Endothelial cell of umbilical vein (primary cell): ENCODE data around the gene GLRX. TPM values are rescaled to one million over a fixed set of nuclear protein-coding genes. Genes with fewer than 3 reads are reported as not detected.

ENCODE experiments used
- BruUV-seq: library from RNA; stranded (reverse); fragments of 400-500 nt; replicated peaks from 2 replicates; lab custom pipeline; 2021; lab: Mats Ljungman, UMichigan
- CTCF ChIA-PET: fragments of 300-600, 350-600 bp; sonication (Branson Sonifier 250); formaldehyde crosslinking; loops from one replicate; lab custom pipeline; 2021; ENCODE audit warnings: antibody characterized with exemption, inconsistent platforms; lab: Charles Lee
- POLR2A ChIA-PET: fragments of 300-600, 350-600 bp; sonication (Branson Sonifier 250); formaldehyde crosslinking; loops from one replicate; lab custom pipeline; 2021; ENCODE audit warnings: antibody characterized with exemption, inconsistent platforms; lab: Charles Lee
- DNase-seq: peaks from one replicate; pipeline ENCODE4 v3.0.0-alpha.2; 2011; ENCODE audit warnings: low read depth, low spot score
- FAIRE-seq: peaks from 2 replicates; lab custom pipeline; 2011; peaks lifted over from hg19 to GRCh38; lab: Jason Lieb, UNC
- H2AFZ ChIP-seq: 2 replicates; pipeline ENCODE4 v1.6.0; 2012; ENCODE audit warnings: low read depth, low read length, control low read depth, inconsistent platforms
- H3K27ac ChIP-seq: 2 replicates; pipeline ENCODE4 v1.5.1; 2011; ENCODE audit warnings: low read depth, mild to moderate bottlenecking, control low read depth, low read length, moderate library complexity; ENCODE audit not compliant: insufficient read depth
- H3K27me3 ChIP-seq, 2 experiments: 2 replicates each; pipeline versions ENCODE4 v1.6.0 to v1.6.1; 2011; ENCODE audit warnings: low read length in 2 of 2, mixed read lengths in 1 of 2; ENCODE audit not compliant: control insufficient read depth in 2 of 2, insufficient read depth in 2 of 2
- H3K36me3 ChIP-seq, 2 experiments: 2 replicates in 1 of 2; 3 replicates in 1 of 2; pipeline ENCODE4 v1.5.1; 2011; ENCODE audit warnings: low read length in 2 of 2, mild to moderate bottlenecking in 1 of 2, moderate library complexity in 1 of 2; ENCODE audit not compliant: control insufficient read depth in 2 of 2, insufficient read depth in 2 of 2; ENCODE audit errors: extremely low read depth in 1 of 2
- H3K4me1 ChIP-seq: 3 replicates; pipeline ENCODE4 v1.5.1; 2011; ENCODE audit warnings: mild to moderate bottlenecking, low read length; ENCODE audit not compliant: control insufficient read depth, insufficient read depth; ENCODE audit errors: extremely low read depth
- H3K4me2 ChIP-seq: 2 replicates; pipeline ENCODE4 v1.6.1; 2011; ENCODE audit warnings: low read length, control low read depth, mixed read lengths; ENCODE audit not compliant: insufficient read depth
- H3K4me3 ChIP-seq, 3 experiments: fragments of 200-600 bp in 1 of 3; sonication (generic), shearing (Covaris generic) in 1 of 3; replicated peaks in 1 of 3; 2 replicates each; pipeline ENCODE4 v1.5.1; 2011 to 2016; ENCODE audit warnings: control low read depth in 3 of 3, low read length in 3 of 3, mild to moderate bottlenecking in 2 of 3, inconsistent platforms in 1 of 3, low read depth in 1 of 3, moderate library complexity in 1 of 3; ENCODE audit not compliant: insufficient read depth in 1 of 3
- H3K79me2 ChIP-seq: 2 replicates; pipeline ENCODE4 v1.6.0; 2012; ENCODE audit warnings: low read length, inconsistent platforms; ENCODE audit not compliant: control insufficient read depth, insufficient read depth
- H3K9ac ChIP-seq: replicated peaks from 2 replicates; pipeline ENCODE3; 2011; ENCODE audit warnings: low read length, control low read depth; ENCODE audit not compliant: insufficient read depth; ENCODE audit errors: extremely low read depth
- H3K9me1 ChIP-seq: replicated peaks from 3 replicates; pipeline ENCODE4 v1.6.0; 2011; ENCODE audit warnings: mild to moderate bottlenecking, low read length; ENCODE audit not compliant: control insufficient read depth, insufficient read depth; ENCODE audit errors: extremely low read depth
- H3K9me3 ChIP-seq: replicated peaks from 2 replicates; pipeline ENCODE4 v1.5.1; 2012; ENCODE audit warnings: low read length, inconsistent platforms; ENCODE audit not compliant: control insufficient read depth, insufficient read depth
- H4K20me1 ChIP-seq: replicated peaks from 2 replicates; pipeline ENCODE3; 2011; ENCODE audit warnings: mild to moderate bottlenecking, low read length; ENCODE audit not compliant: control insufficient read depth, insufficient read depth; ENCODE audit errors: extremely low read depth
- EZH2 ChIP-seq: IDR thresholded peaks from 2 replicates; pipeline ENCODE4 v1.6.1; 2012; ENCODE audit warnings: borderline replicate concordance, low read depth, mild to moderate bottlenecking, moderate library complexity, low read length, inconsistent platforms; ENCODE audit not compliant: severe bottlenecking
- FOS ChIP-seq: IDR thresholded peaks from 2 replicates; pipeline ENCODE4 v1.6.1; 2011; ENCODE audit warnings: mild to moderate bottlenecking, low read length, moderate library complexity, borderline replicate concordance; ENCODE audit not compliant: insufficient read depth
- GATA2 ChIP-seq: IDR thresholded peaks from 2 replicates; pipeline ENCODE4 v1.7.0; 2011; ENCODE audit warnings: low read depth, mild to moderate bottlenecking, moderate library complexity, mixed read lengths, low read length; ENCODE audit not compliant: insufficient read length, insufficient read depth
- JUN ChIP-seq: IDR thresholded peaks from 2 replicates; pipeline ENCODE4 v1.6.1; 2011; ENCODE audit warnings: borderline replicate concordance, low read depth; ENCODE audit not compliant: insufficient read length, insufficient read depth
- MYC ChIP-seq: IDR thresholded peaks from one replicate; pipeline ENCODE4 v1.6.1; 2011; ENCODE audit warnings: mild to moderate bottlenecking, low read depth, low read length
- POLR2A ChIP-seq: IDR thresholded peaks from 2 replicates; pipeline ENCODE4 v1.6.1; 2012; ENCODE audit warnings: low read depth, mild to moderate bottlenecking, control low read depth, low read length
- POLR2AphosphoS5 ChIP-seq: IDR thresholded peaks from 2 replicates; pipeline ENCODE4 v1.6.1; 2012; ENCODE audit warnings: low read depth, mild to moderate bottlenecking, control low read depth, low read length, moderate library complexity; ENCODE audit not compliant: insufficient read depth
- dilution Hi-C: fragments of 300-500 bp; cut with MboI; formaldehyde crosslinking; loops from one replicate; pipeline ENCODE4 v1.15.0; 2019; ENCODE audit warnings: low sequenced_read_pairs; ENCODE audit not compliant: extremely low pct_ligation_motif_present
- intact Hi-C: fragments of 100-400 bp; cut with micrococcal nuclease; formaldehyde crosslinking; loops from one replicate; pipeline ENCODE4 v1.10.0; 2022
- polyA plus RNA-seq, 4 experiments: library from polyadenylated mRNA; depleted of rRNA in 3 of 4; stranded (reverse) in 3 of 4; unstranded in 1 of 4; fragments of >200 nt; gene quantifications; 2 replicates each; pipeline versions ENCODE4 v1.2.1 to v1.2.3, GENCODE V29; 2011 to 2012; ENCODE audit warnings: missing spikeins in 1 of 4
- total RNA-seq: library from RNA; stranded (reverse); gene quantifications from 2 replicates; pipeline ENCODE4 v1.2.3, GENCODE V29; 2021
- TF ChIP-seq, protein P1 (sequence below): IDR thresholded peaks from 2 replicates; pipeline ENCODE4 v1.6.1; 2011; ENCODE audit not compliant: insufficient read depth, insufficient read length
- TF ChIP-seq, protein P2 (sequence below), 2 donors: IDR thresholded peaks; 1 replicate in 1 of 2; 2 replicates in 1 of 2; pipeline ENCODE4 v1.5.1; 2011; ENCODE audit warnings: low read length in 2 of 2, mild to moderate bottlenecking in 2 of 2, moderate library complexity in 2 of 2, control low read depth in 1 of 2, inconsistent platforms in 1 of 2, low read depth in 1 of 2; ENCODE audit not compliant: insufficient read depth in 1 of 2; ENCODE audit errors: extremely low read depth in 1 of 2

The GLRX gene
- total and polyA plus RNA-seq, 2 donors (not counting 3 experiments of a cell fraction or from before 2014, with no cell fraction given): 14.2 to 40.3 TPM

DNA sequence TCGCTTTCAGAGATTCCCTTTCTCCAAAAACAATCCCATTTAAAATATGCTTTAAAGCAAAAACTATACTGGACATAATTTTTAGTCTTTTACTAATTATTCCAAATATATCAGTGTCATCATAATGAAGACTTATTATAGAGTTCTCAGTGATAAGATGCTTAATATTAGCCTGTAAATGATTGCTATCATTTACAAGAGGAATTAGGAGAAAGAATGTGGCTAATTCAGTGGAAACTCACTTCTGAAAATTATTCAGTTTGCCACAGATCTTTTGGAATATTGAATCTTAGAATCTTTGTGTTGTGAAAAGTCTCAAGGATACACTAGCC is 24.7 kb upstream of the GLRX start:
- Histone ChIP-seq H2AFZ (no peak overlapping the region), H3K27ac (no peak overlapping the region), H3K79me2 (no peaks in the 10 kb centered on the region), H4K20me1 (no peaks in the 10 kb centered on the region), H3K4me1 (no peaks in the 10 kb centered on the region), H3K4me3 (no peak overlapping the region), H3K36me3 (no peaks in the 10 kb centered on the region), H3K27me3 (no peaks in the 10 kb centered on the region), H3K9me1 (no peaks in the 10 kb centered on the region), H3K9me3 (no peaks in the 10 kb centered on the region), H3K9ac (no peak overlapping the region), H3K4me2 (no peak overlapping the region)
- TF ChIP-seq MYC: no peak
- TF ChIP-seq POLR2A: no peak
- TF ChIP-seq POLR2AphosphoS5: no peak
- TF ChIP-seq JUN: no peak
- no peak for TF ChIP-seq GATA2
- TF ChIP-seq, protein P1, sequence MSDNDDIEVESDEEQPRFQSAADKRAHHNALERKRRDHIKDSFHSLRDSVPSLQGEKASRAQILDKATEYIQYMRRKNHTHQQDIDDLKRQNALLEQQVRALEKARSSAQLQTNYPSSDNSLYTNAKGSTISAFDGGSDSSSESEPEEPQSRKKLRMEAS: no peak
- TF ChIP-seq FOS: no peak
- no peak for TF ChIP-seq EZH2
- TF ChIP-seq, protein P2, sequence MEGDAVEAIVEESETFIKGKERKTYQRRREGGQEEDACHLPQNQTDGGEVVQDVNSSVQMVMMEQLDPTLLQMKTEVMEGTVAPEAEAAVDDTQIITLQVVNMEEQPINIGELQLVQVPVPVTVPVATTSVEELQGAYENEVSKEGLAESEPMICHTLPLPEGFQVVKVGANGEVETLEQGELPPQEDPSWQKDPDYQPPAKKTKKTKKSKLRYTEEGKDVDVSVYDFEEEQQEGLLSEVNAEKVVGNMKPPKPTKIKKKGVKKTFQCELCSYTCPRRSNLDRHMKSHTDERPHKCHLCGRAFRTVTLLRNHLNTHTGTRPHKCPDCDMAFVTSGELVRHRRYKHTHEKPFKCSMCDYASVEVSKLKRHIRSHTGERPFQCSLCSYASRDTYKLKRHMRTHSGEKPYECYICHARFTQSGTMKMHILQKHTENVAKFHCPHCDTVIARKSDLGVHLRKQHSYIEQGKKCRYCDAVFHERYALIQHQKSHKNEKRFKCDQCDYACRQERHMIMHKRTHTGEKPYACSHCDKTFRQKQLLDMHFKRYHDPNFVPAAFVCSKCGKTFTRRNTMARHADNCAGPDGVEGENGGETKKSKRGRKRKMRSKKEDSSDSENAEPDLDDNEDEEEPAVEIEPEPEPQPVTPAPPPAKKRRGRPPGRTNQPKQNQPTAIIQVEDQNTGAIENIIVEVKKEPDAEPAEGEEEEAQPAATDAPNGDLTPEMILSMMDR (IDR thresholded peaks at IDR 0.05; ENCODE audit: extremely low read depth in 1 of 2, insufficient read depth in 1 of 2, low read depth in 1 of 2, low read length in 2 of 2): no peak
- ChIA-PET CTCF (interaction anchor here (0.8 to 14.6 kb wide), 11 partner anchors 10 to 562 kb away, joined by 3 to 201 read pairs (median 5); partner anchors contain the start of genes MCTP1, RFESD and RHOBTB3), POLR2A (no interaction called here)
- BruUV-seq: no TSS peak
- dilution Hi-C loops (loop anchor here (25.0 kb wide), 1 partner anchor 210 kb away; the partner anchor contains the start of gene RFESD), intact Hi-C loops (loop anchor here (1.0 to 2.0 kb wide), 6 partner anchors 24 to 563 kb away; partner anchors contain the start of genes ARSK and SKIC3)
- no peak for DNase-seq
- FAIRE-seq: no peak
